GM19324 (cell line): ENCODE data around the gene FOXG1.

Experiments
- ATAC-seq: cut with Tn5 transposase; IDR thresholded peaks from one replicate; pipeline ENCODE4 v1.9.1; 2021; ENCODE audit warnings: mild to moderate bottlenecking, moderate library complexity; ENCODE audit not compliant: unreplicated experiment, low FRiP score

The FOXG1 gene

DNA sequence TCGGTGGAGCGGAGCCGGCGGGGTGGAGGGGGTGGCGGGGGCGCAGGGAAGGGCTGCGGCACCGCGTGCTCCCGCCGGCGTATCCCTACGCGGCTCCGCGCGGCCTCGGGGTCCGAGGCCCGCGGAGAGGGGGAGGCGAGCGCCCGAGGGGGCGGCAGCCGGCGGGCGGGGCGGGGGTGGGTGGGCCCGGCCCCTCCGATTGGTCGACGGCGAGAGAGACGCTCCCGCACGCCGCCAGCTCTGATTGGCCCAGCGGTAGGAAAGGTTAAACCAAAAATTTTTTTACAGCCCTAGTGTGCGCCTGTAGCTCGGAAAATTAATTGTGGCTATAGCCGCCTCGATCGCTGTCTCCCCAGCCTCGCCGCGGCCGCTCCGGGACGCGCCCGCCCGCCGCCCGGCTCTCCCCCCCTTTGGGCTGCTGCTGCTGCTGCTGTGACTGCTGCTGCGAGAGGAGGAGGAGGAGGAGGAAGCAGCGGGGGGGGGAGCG lies at the start of gene FOXG1:
FOXG1 (plus strand) TSS at position 319 of the 487 bp plus-strand sequence. CDS start 493 bp downstream, outside the sequence.
- no peak for ATAC-seq

DNA sequence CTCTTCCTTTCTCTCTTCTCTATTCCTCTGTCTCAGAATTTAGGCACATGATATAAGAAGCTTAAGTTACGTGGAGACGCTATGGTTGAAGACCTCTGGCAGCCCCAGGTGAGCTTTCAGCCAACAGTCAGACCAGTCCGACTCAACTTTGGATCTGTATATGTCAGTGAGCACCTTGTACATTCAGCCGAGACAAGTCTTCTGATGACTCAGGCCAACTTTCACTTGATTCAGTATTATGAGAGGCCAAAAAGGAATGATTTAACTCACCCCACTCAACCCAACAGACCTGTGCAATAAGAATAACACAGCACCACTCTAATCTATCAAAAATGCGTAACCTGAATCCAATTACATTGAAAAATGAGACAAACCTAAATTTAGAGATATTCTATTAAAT lies 47.5 kb upstream of the FOXG1 start:
- ATAC-seq, result no peak

DNA sequence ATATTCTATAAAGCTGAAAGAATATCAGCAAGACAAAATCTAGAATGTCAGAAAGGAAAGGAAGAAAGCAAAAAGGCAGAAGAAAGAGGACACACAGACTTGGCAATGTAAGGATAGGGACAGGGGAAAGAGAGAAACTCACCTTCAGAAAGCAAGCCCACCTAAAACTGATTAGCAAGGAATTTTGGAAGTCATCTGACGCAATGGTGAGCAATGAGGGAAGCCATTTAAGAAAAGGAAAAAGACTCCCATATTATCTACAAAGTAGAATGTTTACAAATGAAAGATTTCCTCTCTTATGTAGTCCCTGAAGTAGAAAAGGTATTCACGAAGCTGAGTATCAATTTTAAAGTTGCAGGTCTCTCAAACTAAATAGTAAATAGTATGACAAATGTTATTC lies 35.2 kb upstream of the FOXG1 start:
- ATAC-seq, result no peak

DNA sequence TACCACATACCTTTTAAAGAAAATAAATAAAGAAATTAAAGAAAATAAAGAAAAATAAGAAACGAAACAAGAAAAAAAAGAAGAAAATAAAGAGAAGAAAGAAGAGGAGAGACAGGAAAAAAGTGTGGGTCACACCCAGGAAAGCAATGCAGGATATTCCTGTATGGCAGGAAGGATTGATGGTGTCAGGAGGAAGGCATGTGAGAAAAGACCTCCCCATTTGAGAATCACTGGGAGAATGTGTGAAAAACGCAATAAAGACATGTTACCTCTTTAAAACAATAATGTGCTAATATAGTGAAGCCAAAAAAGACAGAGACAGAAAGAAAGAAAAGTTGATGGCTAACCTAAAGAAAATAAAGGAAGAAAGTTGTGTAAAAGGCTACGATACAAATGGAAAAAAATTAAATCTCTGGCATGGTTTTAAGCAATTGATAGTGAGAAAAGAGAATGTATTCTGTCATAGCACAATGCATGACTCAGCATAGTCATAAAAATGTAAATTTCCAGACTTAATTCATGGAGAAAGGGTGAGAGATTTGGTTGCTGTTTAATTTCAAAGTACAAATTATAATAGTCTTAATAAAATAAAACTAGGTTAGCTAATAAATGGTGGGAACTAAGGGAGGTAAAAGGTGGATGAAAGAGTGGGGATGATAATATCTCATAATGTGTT lies 24.3 kb upstream of the FOXG1 start:
- ATAC-seq, result no peak

DNA sequence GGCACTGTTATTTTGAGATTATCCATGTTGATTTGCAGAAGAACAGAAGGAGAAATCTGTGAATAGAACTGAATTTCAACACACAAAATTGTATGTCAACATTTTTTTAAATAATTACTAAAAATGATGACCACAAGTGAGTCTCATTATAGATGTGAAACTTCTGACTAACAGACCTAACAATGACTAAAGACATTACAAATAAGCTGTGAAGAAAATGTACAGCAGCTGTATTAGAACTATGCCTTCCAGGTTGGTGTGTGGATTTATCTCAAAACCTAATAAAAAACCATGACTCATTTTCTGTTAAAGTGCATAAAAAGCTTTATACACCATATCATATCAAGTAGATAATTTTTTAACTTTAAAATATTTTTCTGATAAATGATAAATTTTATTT lies 22.5 kb upstream of the FOXG1 start:
- no peak for ATAC-seq

DNA sequence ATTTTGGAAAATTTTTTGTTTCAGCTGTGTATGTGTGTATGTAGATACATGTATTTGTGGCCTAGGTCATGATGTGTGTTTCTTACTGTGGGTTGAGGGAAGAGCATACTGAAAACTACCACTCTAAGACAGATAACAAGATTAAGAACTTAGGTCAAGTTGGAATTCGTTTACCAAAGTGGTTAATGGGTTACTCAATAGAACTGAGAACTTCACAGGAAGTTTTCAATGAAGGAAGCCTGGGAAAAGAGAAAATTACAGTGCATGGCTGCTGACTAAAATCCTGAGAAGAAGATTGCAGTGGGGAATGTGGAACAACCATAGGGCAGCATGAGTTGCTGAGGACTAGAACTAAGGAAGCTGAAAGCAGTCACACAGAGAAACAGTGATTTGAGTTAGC lies 21.4 kb upstream of the FOXG1 start:
- ATAC-seq, result no peak

DNA sequence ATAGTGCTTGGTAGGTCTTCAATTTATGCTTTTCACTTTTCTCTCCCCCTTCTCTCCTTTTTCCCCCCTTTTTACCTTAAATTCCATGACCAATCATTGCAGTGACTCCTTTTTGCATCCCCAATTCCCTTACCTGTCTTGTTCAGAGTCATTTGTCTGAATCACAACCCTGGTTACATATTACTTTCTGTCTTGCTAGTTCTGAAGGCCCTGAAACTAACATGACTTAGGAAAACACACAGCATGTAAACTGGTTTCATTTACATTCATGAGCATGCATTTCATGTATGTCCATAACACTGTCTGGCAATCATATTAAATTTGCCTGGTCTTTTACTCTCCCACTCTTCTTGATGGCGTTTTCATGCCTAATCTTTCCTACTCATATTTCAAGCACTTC lies 20.3 kb upstream of the FOXG1 start:
- no peak for ATAC-seq

DNA sequence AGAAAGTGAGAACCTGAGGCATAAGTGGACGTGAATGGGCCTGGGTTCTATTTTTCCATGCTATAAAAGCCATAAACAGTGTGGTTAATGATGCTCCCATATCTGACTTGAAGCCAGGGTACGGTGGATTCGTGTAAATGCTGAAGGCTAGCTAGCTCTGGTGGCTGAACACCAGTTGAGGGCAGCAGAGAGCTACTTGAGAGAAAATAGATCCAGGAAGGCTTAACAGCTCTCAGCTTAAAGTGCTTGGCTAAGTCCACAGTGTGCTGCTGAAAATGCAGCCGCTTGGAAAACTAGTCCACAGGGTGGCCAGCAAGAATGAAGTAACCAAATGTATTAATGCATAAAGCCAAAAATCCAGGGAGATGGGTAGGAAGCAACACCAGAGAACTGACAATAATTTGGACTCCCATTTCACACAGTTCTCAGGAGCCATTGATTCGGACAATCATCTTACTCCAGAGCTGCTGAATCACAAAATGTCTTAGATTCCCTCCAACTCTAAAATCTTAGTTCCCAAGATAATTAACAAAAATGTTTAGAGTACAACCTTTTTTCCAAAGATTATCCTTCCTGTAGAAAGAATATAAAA lies 15.0 kb upstream of the FOXG1 start:
- ATAC-seq, result no peak

DNA sequence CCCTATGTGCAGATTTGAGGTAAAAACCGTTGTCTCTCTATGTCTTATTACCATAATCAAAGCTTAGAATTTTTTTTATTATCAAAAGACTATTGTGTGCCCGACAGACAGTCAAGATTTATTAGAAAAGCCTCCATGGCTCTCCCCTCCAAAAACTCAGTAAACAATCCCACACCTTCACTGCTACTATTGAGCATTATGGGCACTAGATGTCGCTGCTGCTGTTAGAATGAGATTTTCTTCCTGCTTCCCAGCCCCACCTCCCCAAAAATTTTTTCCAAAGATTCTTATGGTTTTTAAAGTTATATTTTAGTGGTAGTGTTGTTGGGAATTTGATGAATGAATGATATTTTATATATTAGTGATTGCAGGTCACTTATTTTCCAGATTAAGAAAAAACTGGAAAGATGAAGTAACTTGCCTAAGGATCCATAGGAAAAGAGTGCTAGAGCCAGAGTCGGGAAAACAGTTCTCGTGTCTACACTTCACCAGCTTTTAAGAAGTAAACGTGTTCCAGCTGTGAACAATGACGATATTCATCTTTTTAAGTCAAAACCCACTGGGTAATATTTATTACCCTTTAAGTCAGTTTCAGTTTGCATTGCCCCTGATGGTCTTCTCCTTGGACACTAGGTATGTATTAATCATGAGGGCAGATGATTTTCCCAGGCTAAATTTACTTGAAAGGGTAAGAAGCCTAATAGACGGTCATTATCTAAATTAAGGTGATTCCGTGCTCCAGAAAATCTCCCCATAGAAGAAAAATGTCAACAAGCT lies 12.2 kb upstream of the FOXG1 start:
- ATAC-seq, result no peak

DNA sequence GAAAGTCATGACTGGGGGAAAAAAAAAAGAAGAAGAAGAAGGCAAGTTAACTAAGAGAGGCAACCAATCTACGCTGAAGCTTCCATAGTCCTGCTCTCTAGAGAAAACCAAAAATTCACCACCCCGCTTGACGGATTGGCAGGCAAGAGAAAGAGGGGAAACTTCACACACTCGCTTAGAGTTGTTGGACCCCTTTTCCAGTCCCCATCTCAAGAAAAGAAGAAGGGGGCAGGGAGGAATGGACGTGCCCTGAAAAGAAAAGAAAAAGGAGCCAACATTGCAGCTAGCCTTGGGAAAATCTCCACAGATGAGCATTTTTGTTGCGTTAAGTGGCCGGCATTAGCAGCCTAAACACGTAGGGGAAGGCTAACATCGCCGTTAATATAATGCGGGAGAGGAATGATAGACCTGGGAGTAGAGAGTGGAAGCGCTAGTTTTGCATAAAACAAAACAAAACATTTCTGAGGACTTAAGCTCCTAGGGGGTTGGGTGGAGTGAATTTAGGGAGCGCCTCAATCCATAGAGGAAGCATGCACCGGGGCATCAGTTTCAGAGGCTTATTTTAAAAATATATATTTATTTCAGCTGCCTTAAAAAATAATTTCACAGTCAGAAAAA lies 11.3 kb upstream of the FOXG1 start:
- no peak for ATAC-seq

DNA sequence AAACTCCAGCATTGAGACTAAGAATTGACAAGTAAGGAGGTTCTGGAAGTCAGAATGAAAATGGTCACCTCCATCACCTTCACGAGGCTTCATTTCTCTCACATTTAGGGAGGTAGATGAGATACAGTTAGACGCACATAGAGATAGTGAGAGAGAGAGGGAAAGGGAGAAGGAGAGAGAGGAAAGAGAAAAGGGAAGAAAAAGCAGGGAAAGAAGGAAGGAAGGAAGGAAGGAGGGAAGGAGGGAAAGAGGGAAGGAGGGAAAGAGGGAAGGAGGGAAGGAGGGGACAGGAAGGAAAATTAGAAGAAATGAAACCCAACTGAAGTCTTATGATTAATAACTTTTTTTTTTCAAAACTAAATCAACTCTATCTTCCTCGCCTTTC lies 10.7 kb upstream of the FOXG1 start:
- ATAC-seq, result no peak

DNA sequence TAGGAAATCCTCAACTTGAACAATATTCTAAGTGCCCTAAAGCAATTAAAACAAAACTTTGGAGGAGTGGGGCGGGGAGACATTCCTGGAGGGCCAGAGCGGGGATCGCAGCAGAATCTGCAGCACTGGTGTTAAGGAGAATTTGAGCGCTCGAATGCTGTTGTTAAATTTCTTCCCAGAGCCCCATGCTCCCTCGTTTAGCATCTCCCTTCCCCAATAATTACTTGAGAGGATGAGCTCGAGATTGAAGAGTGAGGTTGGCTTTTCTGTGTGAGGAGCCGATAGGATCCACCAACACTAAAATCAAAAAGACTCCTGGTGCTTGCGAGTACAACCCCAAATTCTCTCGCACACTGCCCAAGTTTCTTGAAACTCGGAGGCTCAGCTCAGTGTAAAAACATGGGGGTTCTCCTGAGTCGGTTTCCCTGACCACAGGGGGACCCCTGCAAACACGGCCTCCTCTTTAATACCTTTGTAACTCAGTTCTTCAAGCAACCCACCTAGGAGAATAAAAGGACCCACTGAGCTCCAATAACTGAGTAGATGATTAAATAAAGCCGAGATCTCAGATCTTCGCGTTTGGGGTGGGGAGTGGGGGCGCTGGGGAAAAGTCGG lies 10.2 kb upstream of the FOXG1 start:
- no peak for ATAC-seq

DNA sequence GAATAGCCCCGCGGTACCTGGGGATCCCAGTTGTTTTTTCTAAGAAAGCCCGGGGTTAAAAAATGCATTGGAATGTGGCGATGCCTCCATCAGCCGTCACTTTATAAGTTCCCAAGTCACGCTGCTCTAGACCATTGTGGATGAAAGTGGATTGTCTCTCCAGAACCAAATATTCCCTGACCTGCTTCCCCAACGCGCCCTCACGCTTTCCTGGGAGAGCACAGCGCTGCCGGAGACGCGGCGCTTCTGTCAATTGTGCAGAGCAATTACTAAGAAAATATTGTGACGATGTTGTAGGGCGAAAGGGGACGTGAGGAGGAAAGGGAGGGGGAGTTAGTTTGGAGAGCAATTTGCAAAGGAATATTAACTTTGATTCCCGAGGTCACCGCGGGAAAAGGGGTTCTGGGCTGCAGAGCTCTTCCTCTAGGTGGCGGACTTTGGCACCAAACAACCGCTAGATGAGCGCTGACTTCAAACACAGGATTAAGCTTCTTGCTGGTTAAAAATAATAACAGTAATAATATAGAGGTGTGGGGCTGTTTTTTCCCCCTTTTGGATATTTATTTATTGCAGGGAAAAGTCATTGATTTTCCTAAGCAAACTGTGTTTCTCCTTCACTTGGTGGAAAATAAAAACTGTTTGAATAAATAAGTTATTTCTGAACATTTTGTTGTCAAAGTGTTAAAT lies 9.6 kb upstream of the FOXG1 start:
- no peak for ATAC-seq

DNA sequence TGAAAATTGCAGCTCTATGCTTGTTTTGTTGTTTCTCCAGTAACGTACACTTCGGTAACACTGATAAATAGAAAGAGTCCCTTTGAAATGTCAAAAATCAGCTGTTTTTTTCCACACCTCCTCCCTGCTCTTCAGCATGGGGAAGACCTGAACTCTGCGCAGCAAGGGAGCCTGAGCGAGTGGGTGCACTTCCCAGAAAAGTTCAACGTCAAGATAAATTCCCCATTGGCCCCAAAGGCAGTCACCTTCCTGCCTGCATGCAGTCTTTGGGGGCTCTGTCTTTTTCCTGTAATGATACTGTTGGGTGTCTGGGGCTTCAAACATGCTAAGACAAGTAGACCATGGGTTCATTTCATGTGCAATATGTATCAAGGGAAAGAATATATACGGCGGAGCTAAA lies 8.8 kb upstream of the FOXG1 start:
- no peak for ATAC-seq

DNA sequence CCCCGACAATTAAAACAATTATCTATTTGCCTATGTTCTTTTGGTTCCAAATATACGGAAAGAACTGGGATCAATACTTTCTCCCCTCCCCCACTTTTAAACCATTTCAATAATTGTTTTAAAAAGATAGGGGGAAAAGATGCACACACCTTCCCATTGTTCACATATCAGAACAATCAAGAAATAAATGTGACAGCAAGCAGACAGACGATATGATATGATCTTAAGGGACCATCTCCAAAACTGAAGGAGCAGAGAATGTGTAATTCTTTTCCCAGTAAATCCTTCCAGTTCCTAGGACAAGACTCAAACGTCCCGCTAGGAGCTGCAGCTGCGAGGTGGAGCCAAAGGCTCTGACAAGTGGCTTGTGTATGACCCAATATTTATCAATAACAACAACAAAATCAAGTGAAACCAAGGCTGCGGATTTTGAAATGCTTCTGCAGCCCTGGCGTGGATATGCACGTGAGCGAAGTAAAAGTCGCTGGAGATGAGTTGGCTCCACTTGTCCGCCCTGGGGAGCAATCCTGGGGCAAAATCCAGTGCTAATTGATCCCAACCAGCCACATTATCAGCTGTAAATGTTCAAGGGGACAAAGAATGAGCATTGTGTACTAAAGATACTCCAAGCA lies 8.2 kb upstream of the FOXG1 start:
- no peak for ATAC-seq

DNA sequence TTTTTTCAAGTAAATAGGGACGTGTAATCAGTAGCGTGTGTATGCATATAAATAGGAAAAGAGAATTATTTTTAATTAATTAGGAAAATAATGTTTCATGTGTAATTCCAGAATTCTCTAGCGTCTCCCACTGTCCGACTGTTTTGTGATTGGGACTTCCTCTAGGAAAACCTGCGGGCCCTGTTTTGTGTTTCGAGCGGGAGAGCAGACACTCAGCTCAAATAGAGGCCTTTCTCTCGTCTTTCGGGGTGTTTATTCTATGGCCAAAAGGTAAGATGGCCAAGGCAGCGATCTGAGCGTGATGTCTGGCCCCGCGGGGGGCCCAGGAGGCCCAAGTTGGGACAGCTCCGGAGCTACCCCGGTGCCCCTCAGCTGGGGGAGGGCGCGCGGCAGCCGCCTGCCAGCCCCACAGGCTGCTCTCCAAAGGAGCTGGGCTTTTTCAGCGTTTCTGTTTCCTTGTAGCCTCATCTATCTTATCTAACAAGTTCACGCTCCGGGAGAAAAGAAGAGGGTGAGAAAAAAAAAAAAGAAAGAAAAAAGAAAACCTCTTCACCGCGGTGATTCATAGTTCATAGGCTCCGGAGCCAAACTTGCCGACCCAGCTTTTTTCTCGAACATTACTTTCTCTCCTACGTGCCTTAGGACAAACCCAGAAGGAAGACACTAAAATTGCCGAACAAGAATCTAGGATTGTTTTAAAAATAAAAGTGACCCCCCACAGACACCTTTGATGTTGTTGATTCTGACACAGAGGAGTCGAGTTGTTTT lies 7.5 kb upstream of the FOXG1 start:
- no peak for ATAC-seq

DNA sequence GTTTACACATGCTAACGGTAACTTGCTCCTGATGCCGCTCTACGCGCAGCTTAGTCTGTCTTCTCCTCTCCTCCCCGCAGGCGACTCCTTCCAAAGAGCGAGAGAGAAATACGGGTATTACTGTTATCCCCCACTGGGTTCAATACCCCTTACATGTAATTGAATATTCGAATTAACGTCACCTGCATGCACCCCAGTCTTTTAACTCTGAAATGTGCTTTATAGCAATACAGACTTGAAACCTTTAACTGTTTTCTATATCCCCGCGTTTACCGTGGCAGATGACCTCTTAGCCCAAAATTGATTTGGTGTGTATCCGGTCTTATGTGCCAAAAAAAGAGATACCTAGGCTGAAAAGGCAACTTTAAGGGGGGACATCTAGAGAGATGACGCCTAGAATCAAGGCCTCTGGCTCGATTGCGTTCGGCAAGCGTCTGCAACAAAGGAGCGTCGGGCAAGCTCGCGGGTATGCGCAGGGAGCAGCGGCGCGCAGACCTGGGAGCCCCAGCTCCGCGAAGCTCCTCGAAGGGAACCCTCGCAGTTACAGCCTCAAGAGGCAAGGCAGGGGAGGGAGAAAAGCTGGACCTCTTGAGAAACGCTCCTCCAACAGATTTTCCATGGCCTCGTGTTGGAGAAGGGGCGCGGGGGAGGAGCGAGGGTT lies 6.8 kb upstream of the FOXG1 start:
- ATAC-seq, result no peak

DNA sequence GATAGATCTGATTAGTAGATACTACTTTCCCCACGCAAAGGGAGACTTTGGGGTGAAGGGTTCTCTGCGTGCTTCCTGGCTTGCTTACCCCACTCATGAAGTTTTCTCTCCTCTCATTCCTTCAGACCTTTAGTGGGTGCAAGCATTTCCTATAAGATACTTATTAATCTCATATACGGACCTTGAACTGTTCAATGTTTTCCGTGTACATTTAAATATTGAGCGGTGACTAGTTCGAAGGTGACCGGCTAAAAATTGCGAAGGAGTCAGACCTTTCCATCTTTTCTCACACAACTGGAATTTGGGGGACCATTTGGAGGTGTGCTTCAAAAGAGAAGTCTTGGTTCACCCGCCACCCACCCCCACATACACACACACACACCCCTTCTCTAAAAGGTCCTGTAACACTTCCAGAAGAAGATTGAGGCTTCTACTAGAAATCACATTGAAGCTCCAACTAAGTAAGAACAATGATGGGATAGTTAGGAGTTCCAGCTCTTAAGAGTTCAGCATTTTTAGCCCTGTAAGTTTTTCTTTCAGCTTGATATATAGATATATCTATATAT lies 6.1 kb upstream of the FOXG1 start:
- no peak for ATAC-seq
